Loucy (cell line): Measurements from ENCODE around the gene DUSP7.

Experiments
- CTCF ChIP-seq: fragments of 200-600 bp; sonication (generic); conservative IDR thresholded peaks from 2 replicates; pipeline ENCODE4 v1.5.1; 2014; ENCODE audit warnings: mild to moderate bottlenecking, antibody characterized with exemption, low read length
- EZH2phosphoT487 ChIP-seq: fragments of 200-600 bp; IDR thresholded peaks from 2 replicates; pipeline ENCODE4 v1.6.1; 2018; ENCODE audit warnings: antibody characterized with exemption, mild to moderate bottlenecking, moderate library complexity, borderline replicate concordance

GRCh38 chr3:52067526-52067925 is 11.2 kb upstream of the DUSP7 start:
- TF ChIP-seq CTCF (no peak), EZH2phosphoT487 (no peak)
